MM.1S (cell line): ENCODE data around the gene ANXA2R.
"Not testable (repeated sequence)": the region's sequence is repeated elsewhere in the genome, so short reads cannot be mapped to it uniquely, and the experiment has no call there.

Experiments used
- DNase-seq: peaks from one replicate; pipeline ENCODE4 v3.0.0-alpha.2; 2015
- H2AFZ ChIP-seq: fragments of 300-600 bp; sonication (generic); 2 replicates; pipeline ENCODE4 v1.6.0; 2016; ENCODE audit warnings: antibody characterized with exemption, low read length
- H3F3A ChIP-seq: fragments of 300-600 bp; sonication (generic); 2 replicates; pipeline ENCODE4 v1.6.1; 2016; ENCODE audit warnings: mild to moderate bottlenecking, antibody characterized with exemption, low read length, moderate library complexity, mixed read lengths; ENCODE audit not compliant: insufficient read depth
- H3K27ac ChIP-seq: fragments of 300-600 bp; sonication (generic); 2 replicates; pipeline ENCODE4 v1.5.1; 2016; ENCODE audit warnings: mild to moderate bottlenecking, low read length
- H3K27me3 ChIP-seq: fragments of 300-600 bp; sonication (generic); replicated peaks from 2 replicates; pipeline ENCODE4 v1.6.0; 2016; ENCODE audit warnings: low read length; ENCODE audit not compliant: insufficient read depth
- H3K36me3 ChIP-seq: fragments of 300-600 bp; sonication (generic); replicated peaks from 2 replicates; pipeline ENCODE4 v1.6.1; 2016; ENCODE audit warnings: mild to moderate bottlenecking, low read length, mixed read lengths; ENCODE audit not compliant: insufficient read depth
- H3K4me1 ChIP-seq: fragments of 300-600 bp; sonication (generic); 2 replicates; pipeline ENCODE4 v1.6.1; 2016; ENCODE audit warnings: low read length, mixed read lengths
- H3K4me2 ChIP-seq: fragments of 300-600 bp; sonication (generic); 2 replicates; pipeline ENCODE4 v1.6.0; 2016; ENCODE audit warnings: low read depth, low read length
- H3K4me3 ChIP-seq: fragments of 300-600 bp; sonication (generic); 2 replicates; pipeline ENCODE4 v1.5.1; 2016; ENCODE audit warnings: low read length, mixed read lengths
- H3K79me2 ChIP-seq: fragments of 300-600 bp; sonication (generic); 2 replicates; pipeline ENCODE4 v1.6.1; 2016; ENCODE audit warnings: mixed run types, low read length, mixed read lengths
- H3K9ac ChIP-seq: fragments of 300-600 bp; sonication (generic); 2 replicates; pipeline ENCODE4 v1.6.1; 2016; ENCODE audit warnings: low read length, mixed read lengths
- H3K9me2 ChIP-seq: fragments of 300-600 bp; sonication (generic); replicated peaks from 2 replicates; pipeline ENCODE4 v1.6.1; 2016; ENCODE audit warnings: mild to moderate bottlenecking, low read length, mixed read lengths; ENCODE audit not compliant: insufficient read depth
- H3K9me3 ChIP-seq: fragments of 300-600 bp; sonication (generic); replicated peaks from 2 replicates; pipeline ENCODE4 v1.6.1; 2016; ENCODE audit warnings: mild to moderate bottlenecking, low read length, mixed read lengths; ENCODE audit not compliant: insufficient read depth
- H4K20me1 ChIP-seq: fragments of 300-600 bp; sonication (generic); 2 replicates; pipeline ENCODE4 v1.6.1; 2016; ENCODE audit warnings: mild to moderate bottlenecking, low read length, moderate library complexity, mixed read lengths; ENCODE audit not compliant: insufficient read depth
- EZH2 ChIP-seq: fragments of 300-600 bp; sonication (generic); optimal IDR thresholded peaks from 2 replicates; pipeline ENCODE3; 2017; ENCODE audit warnings: low read depth, mild to moderate bottlenecking, antibody characterized with exemption, low read length, mixed read lengths
- EZH2phosphoT487 ChIP-seq: fragments of 300-600 bp; sonication (generic); IDR thresholded peaks from 2 replicates; pipeline ENCODE4 v1.6.1; 2018; ENCODE audit warnings: antibody characterized with exemption, low read length
- TF ChIP-seq, protein P1 (sequence below): fragments of 300-600 bp; sonication (generic); IDR thresholded peaks from 2 replicates; pipeline ENCODE4 v1.5.1; 2016; ENCODE audit warnings: antibody characterized with exemption, low read length, mixed read lengths

ANXA2R gene

DNA sequence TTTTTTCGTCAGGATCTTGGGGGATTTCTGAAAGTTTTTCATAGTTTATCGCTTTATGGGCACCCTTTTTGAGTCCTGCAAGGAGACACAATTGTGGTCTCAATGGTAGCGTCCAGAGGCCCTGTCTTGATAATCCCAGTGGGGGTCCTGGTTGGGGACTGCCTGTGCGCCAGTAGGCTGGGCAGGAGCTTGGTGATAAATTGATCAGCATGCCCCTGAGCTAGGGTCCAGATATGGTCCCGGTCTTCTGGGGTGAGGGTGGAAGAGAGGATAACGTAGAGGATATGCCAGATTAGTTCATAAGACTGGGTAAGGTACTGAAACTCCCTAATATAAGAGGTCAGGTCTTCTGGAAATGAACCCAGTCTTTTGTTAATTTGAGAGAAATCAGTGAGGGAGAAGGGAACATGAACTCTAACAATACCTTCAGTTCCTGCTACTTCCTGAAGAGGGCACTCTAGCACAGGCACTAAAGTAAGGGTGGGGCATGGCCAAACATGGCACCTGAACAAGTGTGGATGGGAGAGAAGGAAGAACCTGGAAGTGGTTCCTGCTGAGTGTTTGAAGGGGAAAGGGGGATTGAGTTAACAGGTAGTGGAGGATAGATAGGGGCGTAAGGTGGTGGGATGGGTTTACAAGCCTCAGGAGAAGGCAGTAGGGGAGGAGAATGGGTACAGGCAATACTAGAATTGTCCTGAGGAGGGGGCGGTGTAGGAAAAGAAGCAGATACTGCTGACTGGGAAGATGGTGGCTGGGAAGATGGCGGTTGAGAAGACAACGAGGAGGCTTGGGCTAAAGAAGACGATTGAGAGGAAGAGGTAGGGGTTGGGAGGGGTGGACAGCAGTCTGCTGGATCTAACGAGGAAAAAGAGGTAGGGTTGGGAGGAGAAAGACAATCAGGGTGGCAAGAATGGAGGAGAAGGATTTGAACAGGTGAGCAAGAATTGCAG lies 33.8 kb upstream of the ANXA2R start:
- no peak overlapping the region for H3K4me2 ChIP-seq
- peak; percentile 40 for DNase-seq
- no peaks in the 10 kb centered on the region for H3K9me2 ChIP-seq
- H3K9ac ChIP-seq = no peak overlapping the region
- no peaks in the 10 kb centered on the region for H3K9me3 ChIP-seq
- TF ChIP-seq EZH2 = no peak
- TF ChIP-seq EZH2phosphoT487 = no peak
- TF ChIP-seq, protein P1, sequence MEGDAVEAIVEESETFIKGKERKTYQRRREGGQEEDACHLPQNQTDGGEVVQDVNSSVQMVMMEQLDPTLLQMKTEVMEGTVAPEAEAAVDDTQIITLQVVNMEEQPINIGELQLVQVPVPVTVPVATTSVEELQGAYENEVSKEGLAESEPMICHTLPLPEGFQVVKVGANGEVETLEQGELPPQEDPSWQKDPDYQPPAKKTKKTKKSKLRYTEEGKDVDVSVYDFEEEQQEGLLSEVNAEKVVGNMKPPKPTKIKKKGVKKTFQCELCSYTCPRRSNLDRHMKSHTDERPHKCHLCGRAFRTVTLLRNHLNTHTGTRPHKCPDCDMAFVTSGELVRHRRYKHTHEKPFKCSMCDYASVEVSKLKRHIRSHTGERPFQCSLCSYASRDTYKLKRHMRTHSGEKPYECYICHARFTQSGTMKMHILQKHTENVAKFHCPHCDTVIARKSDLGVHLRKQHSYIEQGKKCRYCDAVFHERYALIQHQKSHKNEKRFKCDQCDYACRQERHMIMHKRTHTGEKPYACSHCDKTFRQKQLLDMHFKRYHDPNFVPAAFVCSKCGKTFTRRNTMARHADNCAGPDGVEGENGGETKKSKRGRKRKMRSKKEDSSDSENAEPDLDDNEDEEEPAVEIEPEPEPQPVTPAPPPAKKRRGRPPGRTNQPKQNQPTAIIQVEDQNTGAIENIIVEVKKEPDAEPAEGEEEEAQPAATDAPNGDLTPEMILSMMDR = peak; percentile 71
- no peaks in the 10 kb centered on the region for H3F3A ChIP-seq
- no peak overlapping the region for H3K27ac ChIP-seq
- H3K4me3 ChIP-seq = no peak overlapping the region
- H4K20me1 ChIP-seq = no peaks in the 10 kb centered on the region
- H3K4me1 ChIP-seq = no peaks in the 10 kb centered on the region; the same call in 1 of the 2 replicates
- H3K36me3 ChIP-seq = no peaks in the 10 kb centered on the region
- 0 out of 2 replicates have a peak, but pooled peaks cover under 1% of the 10 kb centered on the region for H3K79me2 ChIP-seq
- no peaks in the 10 kb centered on the region for H3K27me3 ChIP-seq
- H2AFZ ChIP-seq = no peak overlapping the region

GRCh38 chr5:43069401-43069720 lies 29.2 kb upstream of the ANXA2R start:
- H3K4me3 ChIP-seq = not testable (repeated sequence)

GRCh38 chr5:43068037-43068436 lies 27.9 kb upstream of the ANXA2R start:
- H2AFZ ChIP-seq = 0 out of 2 replicates have a peak overlapping the region, but pooled peaks have one; percentile 88
- TF ChIP-seq, protein P1 = no peak
- no peak for TF ChIP-seq EZH2
- TF ChIP-seq EZH2phosphoT487 = no peak

More at GRCh38 chr5:43069401-43069720, 29.2 kb upstream of the ANXA2R start:
- H3K9ac ChIP-seq, H3K9me3 ChIP-seq, H2AFZ ChIP-seq, H3K36me3 ChIP-seq, H3K4me2 ChIP-seq, H3K27ac ChIP-seq, H4K20me1 ChIP-seq, H3K9me2 ChIP-seq, DNase-seq, H3K27me3 ChIP-seq: not testable (repeated sequence)
- H3K79me2 ChIP-seq = peaks cover 19% of the 10 kb centered on the region
- H3K4me1 ChIP-seq = peaks cover 10% of the 10 kb centered on the region
- peaks cover 21% of the 10 kb centered on the region for H3F3A ChIP-seq

More at GRCh38 chr5:43068037-43068436, 27.9 kb upstream of the ANXA2R start:
- Histone ChIP-seq H3K9me2 (no peaks in the 10 kb centered on the region), H3K4me2 (peak overlapping the region; percentile 88), H3K79me2 (peaks cover 19% of the 10 kb centered on the region), H3K4me1 (peaks cover 10% of the 10 kb centered on the region), H3K27me3 (no peaks in the 10 kb centered on the region), H3K9ac (peak overlapping the region; percentile 96; the same call in 1 of the 2 replicates), H3K27ac (no peak overlapping the region), H4K20me1 (no peaks in the 10 kb centered on the region), H3K36me3 (no peaks in the 10 kb centered on the region), H3K9me3 (no peaks in the 10 kb centered on the region), H3K4me3 (peak overlapping the region; percentile 94), H3F3A (peaks cover 21% of the 10 kb centered on the region)
- no peak for DNase-seq
